IMR-90 (cell line): ENCODE measurements around the gene MGAT3. TPM values are rescaled to one million over a fixed set of nuclear protein-coding genes. Genes with fewer than 3 reads are reported as not detected.

Experiments
- ATAC-seq: fragments of 200-7000 bp; cut with Tn5 transposase; 2 replicates; pipeline ENCODE4 v1.9.1; 2020; ENCODE audit warnings: low read depth, mild to moderate bottlenecking, moderate library complexity
- BruUV-seq: library from RNA; stranded (reverse); fragments of 400-500 nt; replicated peaks from 2 replicates; lab custom pipeline; 2021; lab: Mats Ljungman, UMichigan
- CTCF ChIA-PET: fragments of 300-600 bp; formaldehyde crosslinking; extraction: SDS; loops from one replicate; lab custom pipeline; 2021; ENCODE audit warnings: antibody characterized with exemption; lab: Yijun Ruan, JAX
- POLR2A ChIA-PET: fragments of 300-600 bp; sonication (Branson Sonifier 250); formaldehyde crosslinking; loops from one replicate; lab custom pipeline; 2022; ENCODE audit warnings: antibody characterized with exemption; ENCODE audit not compliant: unreplicated experiment; lab: Charles Lee
- DNase-seq: peaks from one replicate; pipeline ENCODE4 v3.0.0; 2013
- H2AFZ ChIP-seq: replicated peaks from 2 replicates; pipeline ENCODE3; 2013; ENCODE audit warnings: low read length, mild to moderate bottlenecking; ENCODE audit not compliant: poor library complexity
- H2AK5ac ChIP-seq: 2 replicates; pipeline ENCODE4 v1.6.1; 2013; ENCODE audit warnings: low read depth, low read length, inconsistent platforms
- H2AK9ac ChIP-seq: replicated peaks from 2 replicates; pipeline ENCODE3; 2013; ENCODE audit warnings: mild to moderate bottlenecking, low read depth, low read length, moderate library complexity; ENCODE audit not compliant: poor library complexity
- H2BK120ac ChIP-seq: 2 replicates; pipeline ENCODE4 v1.6.1; 2013; ENCODE audit warnings: low read depth, low read length, inconsistent platforms
- H2BK15ac ChIP-seq: 3 replicates; pipeline ENCODE4 v1.6.1; 2013; ENCODE audit warnings: low read depth, low read length, inconsistent platforms
- H2BK20ac ChIP-seq: 2 replicates; pipeline ENCODE4 v1.6.1; 2013; ENCODE audit warnings: low read depth, mild to moderate bottlenecking, inconsistent platforms, low read length, moderate library complexity
- H2BK5ac ChIP-seq: 2 replicates; pipeline ENCODE4 v1.6.1; 2013; ENCODE audit warnings: mild to moderate bottlenecking, low read depth, low read length, inconsistent platforms; ENCODE audit not compliant: poor library complexity, severe bottlenecking
- H3K14ac ChIP-seq: replicated peaks from 2 replicates; pipeline ENCODE4 v1.6.1; 2013; ENCODE audit warnings: low read depth, low read length, inconsistent platforms
- H3K18ac ChIP-seq: 2 replicates; pipeline ENCODE4 v1.6.1; 2013; ENCODE audit warnings: low read depth, low read length, control low read depth
- H3K23ac ChIP-seq: 2 replicates; pipeline ENCODE4 v1.6.1; 2013; ENCODE audit warnings: low read depth, low read length, inconsistent platforms
- H3K27ac ChIP-seq: 2 replicates; pipeline ENCODE4 v1.5.1; 2013; ENCODE audit warnings: mild to moderate bottlenecking, control low read depth, low read length; ENCODE audit not compliant: insufficient read depth
- H3K27me3 ChIP-seq: 2 replicates; pipeline ENCODE4 v1.6.1; 2013; ENCODE audit warnings: low read length; ENCODE audit not compliant: control insufficient read depth, insufficient read depth
- H3K36me3 ChIP-seq: 2 replicates; pipeline ENCODE4 v1.6.1; 2013; ENCODE audit warnings: low read length, mixed read lengths; ENCODE audit not compliant: control insufficient read depth, insufficient read depth
- H3K4ac ChIP-seq: 2 replicates; pipeline ENCODE4 v1.6.1; 2013; ENCODE audit warnings: low read depth, low read length, inconsistent platforms
- H3K4me1 ChIP-seq: 2 replicates; pipeline ENCODE4 v1.6.1; 2013; ENCODE audit warnings: low read length, mixed read lengths; ENCODE audit not compliant: control insufficient read depth, insufficient read depth
- H3K4me2 ChIP-seq: 2 replicates; pipeline ENCODE4 v1.6.1; 2013; ENCODE audit warnings: low read depth, mild to moderate bottlenecking, control low read depth, low read length, moderate library complexity
- H3K4me3 ChIP-seq: 2 replicates; pipeline ENCODE4 v1.5.1; 2013; ENCODE audit warnings: low read depth, mild to moderate bottlenecking, control low read depth, low read length, moderate library complexity; ENCODE audit not compliant: insufficient read depth
- H3K56ac ChIP-seq: 2 replicates; pipeline ENCODE4 v1.6.1; 2013; ENCODE audit warnings: low read length, inconsistent platforms; ENCODE audit not compliant: insufficient read depth; ENCODE audit errors: extremely low read depth
- H3K79me1 ChIP-seq, 2 experiments: 2 replicates each; pipeline ENCODE4 v1.6.1; 2013; ENCODE audit warnings: low read length in 2 of 2, inconsistent platforms in 1 of 2, low read depth in 1 of 2
- H3K9ac ChIP-seq: 2 replicates; pipeline ENCODE4 v1.6.1; 2013; ENCODE audit warnings: low read depth, low read length, control low read depth
- H3K9me1 ChIP-seq: 2 replicates; pipeline ENCODE4 v1.6.1; 2013; ENCODE audit warnings: low read length, inconsistent platforms; ENCODE audit not compliant: insufficient read depth
- H3K9me3 ChIP-seq: 2 replicates; pipeline ENCODE4 v1.6.1; 2013; ENCODE audit warnings: low read length; ENCODE audit not compliant: control insufficient read depth, insufficient read depth
- H4K20me1 ChIP-seq: 2 replicates; pipeline ENCODE4 v1.6.1; 2013; ENCODE audit warnings: low read length, inconsistent platforms; ENCODE audit not compliant: insufficient read depth
- H4K5ac ChIP-seq: 2 replicates; pipeline ENCODE4 v1.6.1; 2013; ENCODE audit warnings: mild to moderate bottlenecking, low read depth, low read length, control low read depth
- H4K8ac ChIP-seq, 2 experiments: 2 replicates each; pipeline ENCODE4 v1.6.1; 2013; ENCODE audit warnings: low read depth in 2 of 2, low read length in 2 of 2, control low read depth in 1 of 2, inconsistent platforms in 1 of 2
- H4K91ac ChIP-seq: 2 replicates; pipeline ENCODE4 v1.6.1; 2013; ENCODE audit warnings: low read depth, low read length, inconsistent platforms; ENCODE audit not compliant: insufficient read depth
- CEBPB ChIP-seq: IDR thresholded peaks from 2 replicates; pipeline ENCODE4 v1.6.1; 2012; ENCODE audit warnings: low read depth, low read length, improper control_type of control experiment
- CHD1 ChIP-seq: IDR thresholded peaks from 2 replicates; pipeline ENCODE4 v1.6.1; 2012; ENCODE audit warnings: low read depth, low read length, improper control_type of control experiment
- FOS ChIP-seq: fragments of 150-350 bp; IDR thresholded peaks from 2 replicates; pipeline ENCODE4 v1.6.1; 2016; ENCODE audit warnings: low read depth, low read length
- MAFK ChIP-seq: IDR thresholded peaks from 2 replicates; pipeline ENCODE4 v1.6.1; 2012; ENCODE audit warnings: low read depth, low read length, improper control_type of control experiment
- MAZ ChIP-seq: IDR thresholded peaks from 2 replicates; pipeline ENCODE4 v1.6.1; 2012; ENCODE audit warnings: low read depth, mild to moderate bottlenecking, low read length, improper control_type of control experiment, moderate library complexity, borderline replicate concordance
- MXI1 ChIP-seq: IDR thresholded peaks from 2 replicates; pipeline ENCODE4 v1.6.1; 2012; ENCODE audit warnings: low read depth, mild to moderate bottlenecking, low read length, moderate library complexity, borderline replicate concordance
- RAD21 ChIP-seq: IDR thresholded peaks from 2 replicates; pipeline ENCODE4 v1.6.1; 2012; ENCODE audit warnings: low read length, improper control_type of control experiment
- RCOR1 ChIP-seq: IDR thresholded peaks from 2 replicates; pipeline ENCODE4 v1.6.1; 2012; ENCODE audit warnings: mild to moderate bottlenecking, low read length, improper control_type of control experiment; ENCODE audit not compliant: insufficient replicate concordance
- RFX5 ChIP-seq: IDR thresholded peaks from 2 replicates; pipeline ENCODE4 v1.8.0; 2012; ENCODE audit warnings: low read depth, mild to moderate bottlenecking, low read length, moderate library complexity
- USF2 ChIP-seq: fragments of 150-350 bp; IDR thresholded peaks from 2 replicates; pipeline ENCODE4 v1.6.1; 2017; ENCODE audit warnings: mild to moderate bottlenecking, antibody characterized with exemption, low read length, low read depth
- WGBS, 2 experiments: methylation state at CpG; one replicate each; pipeline versions ENCODE4 v1.1.5 to v1.1.7; 2013; ENCODE audit warnings: missing lambda C conversion rate in 2 of 2; ENCODE audit not compliant: insufficient read length in 1 of 2; ENCODE audit errors: extremely low coverage in 2 of 2; 5-methylcytosine and 5-hydroxymethylcytosine counted together
- dilution Hi-C: fragments of 300-500 bp; cut with HindIII; formaldehyde crosslinking; loops from one replicate; pipeline ENCODE4 v1.14.3; 2018; ENCODE audit warnings: low sequenced_read_pairs; ENCODE audit not compliant: unreplicated experiment
- in situ Hi-C: fragments of 300-500 bp; cut with MboI; formaldehyde crosslinking; loops from 3 replicates; pipeline ENCODE4 v1.14.3; 2019; ENCODE audit warnings: low sequenced_read_pairs, inconsistent platforms, mixed read lengths
- intact Hi-C: fragments of 100-400 bp; cut with micrococcal nuclease; formaldehyde crosslinking; loops from 2 replicates; pipeline ENCODE4 v1.10.0; 2022
- polyA plus RNA-seq, 3 experiments: library from polyadenylated mRNA; depleted of rRNA; stranded (reverse); fragments of >200 nt; gene quantifications; 2 replicates each; pipeline ENCODE4 v1.2.3, GENCODE V29; 2012; ENCODE audit warnings: low replicate concordance in 1 of 3
- total RNA-seq: library from RNA; depleted of rRNA; stranded (reverse); fragments of >200 nt; gene quantifications from 2 replicates; pipeline ENCODE4 v1.2.3, GENCODE V29; 2012

Gene MGAT3
- total and polyA plus RNA-seq, 2 of the 4 experiments (the other 2 are of a cell fraction), result 0.36 to 1.1 TPM

- CTCF ChIA-PET, result no interaction called here
These were observed 2.9 kb downstream of the MGAT3 start for GRCh38 chr22:39459681-39460080.

More at GRCh38 chr22:39459681-39460080, 2.9 kb downstream of the MGAT3 start:
- Histone ChIP-seq H3K18ac (no peak overlapping the region), H4K91ac (no peak overlapping the region), H2BK120ac (no peak overlapping the region), H3K4me1 (peaks cover 2% of the 10 kb centered on the region; the same call in 1 of the 2 replicates), H3K4me2 (no peak overlapping the region), H2AK9ac (no peak overlapping the region), H3K4ac (no peak overlapping the region), H2BK5ac (no peak overlapping the region), H2BK15ac (no peak overlapping the region), H4K20me1 (no peaks in the 10 kb centered on the region), H3K9me1 (no peaks in the 10 kb centered on the region; the same call in 1 of the 2 replicates), H4K8ac (no peak overlapping the region), H3K9me3 (no peaks in the 10 kb centered on the region), H3K27me3 (peaks cover 44% of the 10 kb centered on the region), H3K36me3 (no peaks in the 10 kb centered on the region), H3K79me1 (no peaks in the 10 kb centered on the region), H3K9ac (no peak overlapping the region), H3K56ac (no peak overlapping the region), H4K5ac (no peak overlapping the region), H2BK20ac (no peak overlapping the region), H3K27ac (no peak overlapping the region), H3K23ac (no peak overlapping the region), H2AK5ac (no peak overlapping the region), H3K4me3 (no peak overlapping the region), H2AFZ (no peak overlapping the region), H3K14ac (no peak overlapping the region)
- intact Hi-C loops (no loop called here), dilution Hi-C loops (no loop called here), in situ Hi-C loops (no loop called here)
- ATAC-seq, result no peak
- no peak for DNase-seq
- BruUV-seq, result no TSS peak
- TF ChIP-seq CHD1 (no peak), RCOR1 (no peak), CEBPB (no peak), RFX5 (no peak), MAFK (no peak), MXI1 (no peak), MAZ (no peak), RAD21 (no peak), FOS (no peak), USF2 (no peak)
- 80% methylated on average over 5 of the region's 11 CpGs; no CpG with 5 or more reads in 1 of the 2 experiments for WGBS, 2 experiments
- POLR2A ChIA-PET, result no interaction called here
